Lower leg skin (tissue), 4 donors: ENCODE data around the gene NPFFR2. TPM values are rescaled to one million over a fixed set of nuclear protein-coding genes. Genes with fewer than 3 reads are reported as not detected.
"Not testable (repeated sequence)": the region's sequence is repeated elsewhere in the genome, so short reads cannot be mapped to it uniquely, and the experiment has no call there.

Experiments used
- DNase-seq, 2 donors: peaks; one replicate each; pipeline ENCODE4 v3.0.0-alpha.2; 2019; ENCODE audit warnings: low spot score in 2 of 2
- H3K4me3 ChIP-seq: fragments of 200-600 bp; sonication (generic); 2 replicates; pipeline ENCODE4 v1.5.1; 2017; ENCODE audit warnings: mild to moderate bottlenecking, low read depth; ENCODE audit not compliant: poor library complexity, severe bottlenecking
- POLR2A ChIP-seq, 2 donors: fragments of 450-650 bp; IDR thresholded peaks; one replicate each; pipeline ENCODE4 v1.6.1; 2016 to 2017; ENCODE audit warnings: antibody characterized with exemption in 2 of 2, mild to moderate bottlenecking in 1 of 2, moderate library complexity in 1 of 2
- WGBS, 2 donors: methylation state at CpG; one replicate each; pipeline ENCODE4 v1.1.5; 2018; 5-methylcytosine and 5-hydroxymethylcytosine counted together
- intact Hi-C: fragments of 100-400 bp; cut with DNase I; formaldehyde crosslinking; loops from one replicate; pipeline ENCODE4 v1.15.0; 2023; ENCODE audit warnings: low total_unique reads
- total RNA-seq, 4 donors: library from RNA; depleted of rRNA; stranded (reverse); fragments of >200 nt; gene quantifications; one replicate each; pipeline ENCODE4 v1.1.0, GENCODE V29; 2016
- TF ChIP-seq, protein P1 (sequence below), 3 donors: fragments of 450-650 bp; IDR thresholded peaks; one replicate each; pipeline ENCODE4 v1.5.1; 2016; ENCODE audit warnings: antibody characterized with exemption in 3 of 3, mild to moderate bottlenecking in 3 of 3, moderate library complexity in 2 of 3

NPFFR2 gene
- total RNA-seq, 4 donors from 2014 or later, result not detected

DNA sequence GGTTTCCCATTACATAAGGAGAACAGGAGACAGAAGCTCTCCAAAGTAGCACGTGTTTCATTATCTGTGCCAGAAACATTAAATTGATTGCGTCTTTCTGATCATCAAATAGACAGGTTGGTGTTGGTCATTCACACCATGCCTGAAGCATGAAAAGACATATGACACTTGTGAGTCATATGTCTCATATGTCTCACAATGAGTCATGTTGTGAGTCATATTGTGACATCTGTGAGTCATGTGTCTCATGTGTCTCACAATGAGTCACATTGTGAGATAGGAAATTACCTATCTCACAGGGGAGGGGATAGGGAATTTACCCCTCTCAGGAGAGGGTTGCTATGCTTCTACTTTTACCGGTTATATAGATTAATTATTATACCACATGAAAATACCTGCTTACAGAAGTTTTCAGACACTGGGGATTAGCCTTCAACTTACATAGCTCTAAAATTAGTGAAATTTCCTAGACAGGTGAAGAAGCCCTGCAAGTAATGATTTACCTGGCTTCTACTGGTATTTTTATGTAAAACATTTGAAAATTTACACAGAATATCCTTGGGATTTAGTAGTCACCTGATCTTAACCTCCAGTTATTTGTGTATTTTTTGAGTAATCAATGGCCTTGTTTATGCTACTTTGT, 80.8 kb downstream of the NPFFR2 start:
- WGBS, 2 donors, result 45 to 57% methylated on average over 3 of the region's 3 CpGs

DNA sequence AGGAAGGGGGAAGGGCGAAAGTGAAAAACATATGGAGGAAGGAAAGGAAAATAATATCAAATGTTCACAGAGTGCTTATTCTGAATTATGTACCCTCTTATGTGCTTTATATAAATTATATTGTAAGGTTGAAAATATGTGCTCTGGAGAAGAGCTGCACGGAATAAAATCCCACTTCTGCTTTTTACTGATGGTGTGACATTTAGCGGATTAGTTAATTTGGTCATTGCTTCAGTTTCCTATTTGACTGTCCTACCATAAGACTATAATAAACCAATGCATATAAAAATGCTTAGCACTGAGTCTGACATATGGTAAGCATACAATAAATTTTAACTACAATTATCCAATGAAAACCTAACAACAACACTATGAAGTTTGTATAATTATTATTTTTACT, 86.2 kb downstream of the NPFFR2 start:
- intact Hi-C loops, result no loop called here
- 79 to 81% methylated on average over 3 of the region's 3 CpGs for whole genome bisulfite sequencing, 2 donors
- H3K4me3 ChIP-seq, result no peak overlapping the region
- no peak for DNase-seq
- no peak for TF ChIP-seq POLR2A (IDR thresholded peaks at IDR 0.05)
- TF ChIP-seq, protein P1, sequence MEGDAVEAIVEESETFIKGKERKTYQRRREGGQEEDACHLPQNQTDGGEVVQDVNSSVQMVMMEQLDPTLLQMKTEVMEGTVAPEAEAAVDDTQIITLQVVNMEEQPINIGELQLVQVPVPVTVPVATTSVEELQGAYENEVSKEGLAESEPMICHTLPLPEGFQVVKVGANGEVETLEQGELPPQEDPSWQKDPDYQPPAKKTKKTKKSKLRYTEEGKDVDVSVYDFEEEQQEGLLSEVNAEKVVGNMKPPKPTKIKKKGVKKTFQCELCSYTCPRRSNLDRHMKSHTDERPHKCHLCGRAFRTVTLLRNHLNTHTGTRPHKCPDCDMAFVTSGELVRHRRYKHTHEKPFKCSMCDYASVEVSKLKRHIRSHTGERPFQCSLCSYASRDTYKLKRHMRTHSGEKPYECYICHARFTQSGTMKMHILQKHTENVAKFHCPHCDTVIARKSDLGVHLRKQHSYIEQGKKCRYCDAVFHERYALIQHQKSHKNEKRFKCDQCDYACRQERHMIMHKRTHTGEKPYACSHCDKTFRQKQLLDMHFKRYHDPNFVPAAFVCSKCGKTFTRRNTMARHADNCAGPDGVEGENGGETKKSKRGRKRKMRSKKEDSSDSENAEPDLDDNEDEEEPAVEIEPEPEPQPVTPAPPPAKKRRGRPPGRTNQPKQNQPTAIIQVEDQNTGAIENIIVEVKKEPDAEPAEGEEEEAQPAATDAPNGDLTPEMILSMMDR (IDR thresholded peaks at IDR 0.05), result no peak

More for the DNA sequence above, 80.8 kb downstream of the NPFFR2 start:
- TF ChIP-seq POLR2A (IDR thresholded peaks at IDR 0.05), result no peak
- TF ChIP-seq, protein P1 (IDR thresholded peaks at IDR 0.05), result no peak
- DNase-seq, result no peak
- no peak overlapping the region for H3K4me3 ChIP-seq
- intact Hi-C loops, result no loop called here

DNA sequence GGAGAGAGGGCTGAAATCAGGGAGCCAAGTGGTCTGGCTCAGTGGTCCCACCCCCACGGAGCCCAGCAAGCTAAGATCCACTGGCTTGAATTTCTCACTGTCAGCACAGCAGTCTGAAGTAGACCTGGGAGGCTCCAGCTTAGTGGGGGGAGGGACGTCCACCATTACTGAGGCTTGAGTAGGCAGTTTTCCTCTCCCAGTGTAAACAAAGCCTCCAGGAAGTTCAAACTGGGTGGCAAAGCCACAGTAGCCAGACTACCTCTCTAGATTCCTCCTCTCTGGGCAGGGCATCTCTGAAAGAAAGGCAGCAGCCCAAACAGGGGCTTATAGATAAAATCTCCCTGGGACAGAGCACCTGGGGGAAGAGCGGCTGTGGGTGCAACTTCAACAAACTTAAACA, 88.1 kb downstream of the NPFFR2 start:
- TF ChIP-seq, protein P1 (IDR thresholded peaks at IDR 0.05), result no peak
- intact Hi-C loops, result no loop called here
- DNase-seq, result no peak
- H3K4me3 ChIP-seq, result no peak overlapping the region
- WGBS, 2 donors, result 60 to 64% methylated on average over 2 to 3 of the region's 3 CpGs

DNA sequence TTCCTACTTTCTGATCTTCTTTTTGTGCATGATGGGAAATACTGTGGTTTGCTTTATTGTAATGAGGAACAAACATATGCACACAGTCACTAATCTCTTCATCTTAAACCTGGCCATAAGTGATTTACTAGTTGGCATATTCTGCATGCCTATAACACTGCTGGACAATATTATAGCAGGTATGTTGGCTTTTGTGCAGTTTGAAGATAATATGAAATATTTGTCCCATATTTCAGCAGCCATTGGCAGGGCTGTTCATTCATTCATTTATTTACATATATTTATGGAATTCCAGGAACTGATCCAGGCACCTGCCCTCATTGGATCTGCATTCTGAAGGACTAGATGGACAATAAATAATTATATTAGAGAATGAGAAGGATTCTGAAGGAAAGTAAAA, 96.9 kb downstream of the NPFFR2 start:
- H3K4me3 ChIP-seq, result no peak overlapping the region
- no peak for DNase-seq
- TF ChIP-seq, protein P1 (IDR thresholded peaks at IDR 0.05), result no peak
- no peak for TF ChIP-seq POLR2A (IDR thresholded peaks at IDR 0.05)
- intact Hi-C loops, result no loop called here

DNA sequence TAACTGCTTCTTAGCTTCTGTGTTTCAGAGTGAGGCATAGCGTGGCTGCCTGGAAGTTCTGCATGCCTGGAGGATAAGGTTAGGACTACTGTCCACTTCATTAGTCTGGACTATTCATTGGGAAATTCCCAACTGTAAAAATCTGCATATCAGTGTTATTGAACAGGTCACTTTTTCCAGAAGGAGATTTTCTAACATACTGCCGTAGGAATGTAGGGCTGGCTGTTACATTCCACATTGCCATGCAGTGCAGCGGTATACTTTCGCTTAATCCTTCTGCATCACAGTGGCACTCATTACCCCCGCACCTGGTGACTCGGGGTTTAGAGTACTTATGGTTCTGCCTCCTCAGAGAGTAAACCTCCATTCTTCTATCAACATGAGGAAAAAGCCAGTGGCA, 104.6 kb downstream of the NPFFR2 start:
- WGBS, 2 donors, result 86 to 90% methylated on average over 6 of the region's 6 CpGs

DNA sequence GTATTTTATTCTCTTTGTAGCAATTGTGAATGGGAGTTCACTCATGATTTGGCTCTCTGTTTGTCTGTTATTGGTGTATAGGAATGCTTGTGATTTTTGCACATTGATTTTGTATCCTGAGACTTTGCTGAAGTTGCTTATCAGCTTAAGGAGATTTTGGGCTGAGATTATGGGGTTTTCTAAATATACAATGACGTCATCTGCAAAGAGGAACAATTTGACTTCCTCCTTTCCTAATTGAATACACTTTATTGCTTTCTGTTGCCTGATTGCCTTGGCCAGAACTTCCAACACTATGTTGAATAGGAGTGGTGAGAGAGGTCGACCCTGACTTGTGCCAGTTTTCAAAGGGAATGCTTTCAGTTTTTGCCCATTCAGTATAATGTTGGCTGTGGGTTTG, 108.2 kb downstream of the NPFFR2 start:
- 62 to 70% methylated on average over 2 of the region's 2 CpGs for WGBS, 2 donors
- H3K4me3 ChIP-seq, DNase-seq, intact Hi-C loops: not testable (repeated sequence)

More for the DNA sequence above, 104.6 kb downstream of the NPFFR2 start:
- H3K4me3 ChIP-seq, result no peak overlapping the region
- TF ChIP-seq POLR2A (IDR thresholded peaks at IDR 0.05), result no peak
- TF ChIP-seq, protein P1 (IDR thresholded peaks at IDR 0.05), result no peak
- DNase-seq, result no peak
- intact Hi-C loops, result no loop called here
